Measurements from ENCODE around the gene HPF1. TPM values are rescaled to one million over a fixed set of nuclear protein-coding genes. Genes with fewer than 3 reads are reported as not detected.
"Not testable (repeated sequence)": the region's sequence is repeated elsewhere in the genome, so short reads cannot be mapped to it uniquely, and the experiment has no call there.

The HPF1 gene
- total RNA-seq, 1 donor from 2014 or later = 35.2 TPM

GRCh38 chr4:169756971-169757574 lies 671 bp downstream of the HPF1 start:
- no peak for DNase-seq (ENCODE audit: low read depth)
- Histone ChIP-seq H3K36me3 (ENCODE audit: control insufficient read depth, insufficient read depth, low read length) (no peaks in the 10 kb centered on the region), H3K4me3 (ENCODE audit: low read depth, low read length) (peak overlapping the region; percentile 57), H3K27me3 (ENCODE audit: control insufficient read depth, insufficient read depth, low read length) (no peaks in the 10 kb centered on the region)
- TF ChIP-seq CTCF (IDR thresholded peaks at IDR 0.05; ENCODE audit: insufficient read depth, low read length, poor library complexity, severe bottlenecking) = no peak

GRCh38 chr4:169745291-169745690 lies 12.5 kb downstream of the HPF1 start:
- TF ChIP-seq CTCF (IDR thresholded peaks at IDR 0.05; ENCODE audit: insufficient read depth, low read length, poor library complexity, severe bottlenecking) = no peak
- no peak for DNase-seq (ENCODE audit: low read depth)
- no peak overlapping the region for H3K4me3 ChIP-seq (ENCODE audit: low read depth, low read length)

DNA sequence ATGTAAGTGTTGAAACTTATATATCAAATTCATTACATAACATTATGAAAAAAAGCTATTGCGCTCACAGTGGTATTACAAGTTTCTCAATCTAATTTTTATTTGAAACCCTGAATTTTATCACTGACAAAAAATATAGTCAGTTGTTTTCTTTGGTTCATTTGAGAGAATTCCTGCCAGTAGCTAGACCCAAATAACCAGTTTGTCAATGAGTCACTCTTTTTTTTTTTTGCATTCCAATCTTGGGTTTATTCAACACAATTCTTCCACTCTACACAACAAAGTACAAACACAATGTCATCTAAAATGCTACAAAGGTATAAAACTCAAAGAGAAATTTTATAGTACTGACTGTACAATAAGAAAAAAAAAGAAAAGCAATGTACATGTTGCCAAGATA lies 13.1 kb downstream of the HPF1 start:
- Histone ChIP-seq H3K36me3 (ENCODE audit: control insufficient read depth, insufficient read depth, low read length) (no peaks in the 10 kb centered on the region), H3K4me3 (ENCODE audit: low read depth, low read length) (no peak overlapping the region), H3K27me3 (ENCODE audit: control insufficient read depth, insufficient read depth, low read length) (no peaks in the 10 kb centered on the region)
- no peak for DNase-seq (ENCODE audit: low read depth)
- TF ChIP-seq CTCF (IDR thresholded peaks at IDR 0.05; ENCODE audit: insufficient read depth, low read length, poor library complexity, severe bottlenecking) = no peak

More at GRCh38 chr4:169745291-169745690, 12.5 kb downstream of the HPF1 start:
- H3K27me3 ChIP-seq (ENCODE audit: control insufficient read depth, insufficient read depth, low read length) = no peaks in the 10 kb centered on the region
- no peaks in the 10 kb centered on the region for H3K36me3 ChIP-seq (ENCODE audit: control insufficient read depth, insufficient read depth, low read length)

DNA sequence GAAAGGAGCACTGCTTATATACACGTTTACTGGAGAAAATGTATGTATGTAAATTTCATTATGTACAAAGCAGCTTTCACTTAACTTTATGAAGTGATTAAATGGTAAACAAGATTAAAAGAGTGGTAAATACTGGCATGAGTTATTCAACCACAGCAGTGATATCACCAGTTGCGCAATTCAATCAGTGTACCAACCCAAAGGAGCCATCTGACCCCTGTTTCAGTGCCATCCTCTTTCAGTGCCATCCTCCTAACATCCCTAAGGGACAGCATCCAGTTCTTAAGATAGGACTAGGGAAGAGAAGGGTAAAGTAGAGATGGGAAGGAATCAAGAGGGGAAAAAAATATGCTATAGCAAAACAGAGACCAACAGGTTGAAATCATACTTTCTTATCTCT lies 16.2 kb downstream of the HPF1 start:
- no peak overlapping the region for H3K4me3 ChIP-seq (ENCODE audit: low read depth, low read length)
- no peak for TF ChIP-seq CTCF (IDR thresholded peaks at IDR 0.05; ENCODE audit: insufficient read depth, low read length, poor library complexity, severe bottlenecking)
- H3K36me3 ChIP-seq (ENCODE audit: control insufficient read depth, insufficient read depth, low read length) = no peaks in the 10 kb centered on the region
- H3K27me3 ChIP-seq (ENCODE audit: control insufficient read depth, insufficient read depth, low read length) = no peaks in the 10 kb centered on the region
- DNase-seq (ENCODE audit: low read depth) = no peak

DNA sequence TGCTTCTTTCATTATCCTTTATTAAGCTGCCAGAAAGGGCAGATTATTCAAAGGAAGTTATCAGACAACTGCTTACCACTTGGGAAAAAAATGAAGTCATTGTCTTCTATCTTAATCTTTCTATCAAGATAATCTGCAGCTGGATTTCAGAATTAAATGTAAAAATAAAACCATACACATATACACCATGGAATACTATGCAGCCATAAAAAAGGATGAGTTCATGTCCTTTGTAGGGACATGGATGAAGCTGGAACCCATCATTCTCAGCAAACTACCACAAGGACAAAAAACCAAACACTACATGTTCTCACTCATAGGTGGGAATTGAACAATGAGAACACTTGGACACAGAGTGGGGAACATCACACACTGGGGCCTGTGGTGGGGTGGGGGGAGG lies 19.1 kb downstream of the HPF1 start:
- H3K4me3 ChIP-seq (ENCODE audit: low read depth, low read length); DNase-seq (ENCODE audit: low read depth); H3K36me3 ChIP-seq (ENCODE audit: control insufficient read depth, insufficient read depth, low read length); H3K27me3 ChIP-seq (ENCODE audit: control insufficient read depth, insufficient read depth, low read length): not testable (repeated sequence)

DNA sequence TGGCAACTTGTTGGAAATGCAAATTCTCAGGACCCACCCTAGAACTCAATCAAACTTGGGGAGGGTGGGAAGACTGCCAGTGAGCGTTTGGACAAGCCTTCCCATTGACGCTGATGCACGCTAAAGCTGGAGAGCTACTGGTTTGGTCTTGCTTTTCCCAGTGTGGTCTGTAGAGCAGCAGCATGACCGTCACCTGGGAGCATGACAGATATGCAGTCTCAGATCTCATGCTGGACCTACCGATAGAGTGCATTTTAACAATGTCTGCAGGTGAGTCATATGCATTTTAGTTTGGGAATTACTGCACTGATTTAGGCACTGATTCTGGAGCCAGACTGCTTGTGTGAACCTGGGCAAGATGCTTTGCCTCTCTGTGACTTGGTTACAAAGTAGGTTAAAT lies 27.2 kb downstream of the HPF1 start:
- H3K27me3 ChIP-seq (ENCODE audit: control insufficient read depth, insufficient read depth, low read length) = no peaks in the 10 kb centered on the region
- no peak for DNase-seq (ENCODE audit: low read depth)
- TF ChIP-seq CTCF (IDR thresholded peaks at IDR 0.05; ENCODE audit: insufficient read depth, low read length, poor library complexity, severe bottlenecking) = no peak
- no peaks in the 10 kb centered on the region for H3K36me3 ChIP-seq (ENCODE audit: control insufficient read depth, insufficient read depth, low read length)
- H3K4me3 ChIP-seq (ENCODE audit: low read depth, low read length) = no peak overlapping the region

Measured in kidney epithelial cell (primary cell).